KOPT-K1 (cell line): ENCODE results near the gene USP33.
"Not testable (repeated sequence)": the region's sequence is repeated elsewhere in the genome, so short reads cannot be mapped to it uniquely, and the experiment has no call there.

ENCODE experiments used
- H3K27ac ChIP-seq: fragments of 200-600 bp; sonication (generic); 2 replicates; pipeline ENCODE4 v1.5.1; 2016; ENCODE audit warnings: antibody characterized with exemption, mild to moderate bottlenecking, low read depth, low read length; ENCODE audit not compliant: poor library complexity, severe bottlenecking
- H3K36me3 ChIP-seq: fragments of 200-600 bp; sonication (generic); 2 replicates; pipeline ENCODE4 v1.5.1; 2017; ENCODE audit warnings: antibody characterized with exemption, mild to moderate bottlenecking, low read length, moderate library complexity; ENCODE audit not compliant: insufficient read depth
- H3K9me3 ChIP-seq: fragments of 200-600 bp; sonication (generic); 2 replicates; pipeline ENCODE4 v1.5.1; 2017; ENCODE audit warnings: antibody characterized with exemption, low read length, mild to moderate bottlenecking; ENCODE audit not compliant: insufficient read depth, poor library complexity, severe bottlenecking

USP33 gene

DNA sequence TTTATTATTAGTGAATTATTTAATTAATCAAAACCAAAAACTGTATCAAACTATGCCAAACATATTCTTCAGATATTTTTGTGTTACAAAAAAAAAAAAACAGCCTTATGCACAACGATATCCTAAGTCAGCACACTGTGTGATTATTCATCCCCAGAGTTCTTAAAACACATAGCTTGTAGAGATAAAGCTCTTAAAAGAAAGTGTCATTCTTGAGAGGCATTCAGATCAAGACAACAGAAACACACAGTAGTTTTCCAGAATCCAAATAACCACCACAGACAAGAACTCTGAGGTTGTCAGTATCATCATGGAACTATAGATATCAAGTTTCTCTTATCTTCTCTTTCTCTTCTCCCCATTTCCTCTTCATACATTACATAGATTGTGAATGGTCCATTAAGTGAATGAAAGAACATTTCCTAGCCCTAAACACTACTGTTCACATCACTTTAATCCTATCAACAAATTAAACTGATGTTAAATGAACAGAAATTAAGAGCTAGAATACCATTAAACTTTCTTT lies 90.7 kb downstream of the USP33 start:
- no peak overlapping the region for H3K27ac ChIP-seq
- no peaks in the 10 kb centered on the region for H3K9me3 ChIP-seq
- no peaks in the 10 kb centered on the region; the same call in 1 of the 2 replicates for H3K36me3 ChIP-seq

GRCh38 chr1:77664939-77665516 lies 94.6 kb downstream of the USP33 start:
- Histone ChIP-seq H3K36me3 (no peaks in the 10 kb centered on the region), H3K9me3 (no peaks in the 10 kb centered on the region), H3K27ac (no peak overlapping the region)

DNA sequence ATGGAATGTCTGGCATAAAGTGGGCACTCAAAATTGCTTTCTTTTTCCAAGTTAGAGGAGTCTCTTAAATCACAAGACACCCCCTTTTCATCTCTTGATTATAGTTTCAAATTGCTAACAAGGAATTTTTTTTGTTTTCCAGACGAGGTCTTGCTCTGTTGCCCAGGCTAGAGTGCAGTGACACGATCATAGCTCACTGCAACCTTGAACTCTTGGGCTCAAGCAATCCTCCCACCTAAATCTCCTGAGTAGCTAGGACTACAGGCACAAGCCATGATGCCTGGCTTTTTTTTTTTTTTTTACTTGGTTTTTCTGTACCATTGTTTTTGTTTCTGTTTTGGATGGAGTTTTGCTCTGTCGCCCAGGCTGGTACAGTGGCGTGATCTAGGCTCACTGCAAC lies 98.0 kb downstream of the USP33 start:
- H3K27ac ChIP-seq = no peak overlapping the region
- H3K9me3 ChIP-seq = no peaks in the 10 kb centered on the region
- H3K36me3 ChIP-seq = peaks cover 8% of the 10 kb centered on the region

- no peaks in the 10 kb centered on the region for H3K9me3 ChIP-seq
- H3K36me3 ChIP-seq = peaks cover 8% of the 10 kb centered on the region
- no peak overlapping the region for H3K27ac ChIP-seq
Observed at GRCh38 chr1:77659879-77660593, 99.6 kb downstream of the USP33 start.

DNA sequence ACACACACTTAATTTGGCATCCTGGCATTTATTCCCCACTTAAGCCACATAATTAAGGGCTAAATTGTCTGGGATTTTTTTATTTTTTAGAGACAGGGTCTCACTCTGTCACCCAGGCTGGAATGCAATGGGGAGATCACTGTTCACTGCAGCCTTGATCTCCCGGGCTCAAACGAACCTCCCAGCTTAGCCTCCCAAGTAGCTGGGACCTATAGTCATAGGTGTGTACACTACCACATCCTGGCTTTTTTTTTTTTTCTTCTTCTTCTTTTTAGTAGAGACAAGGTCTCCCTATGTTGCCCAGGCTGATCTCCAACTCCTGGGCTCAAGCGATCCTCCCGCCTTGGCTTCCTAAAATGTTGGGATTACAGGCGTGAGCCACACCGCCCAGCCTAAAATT lies 101.4 kb downstream of the USP33 start:
- H3K9me3 ChIP-seq = no peaks in the 10 kb centered on the region
- H3K27ac ChIP-seq = no peak overlapping the region
- H3K36me3 ChIP-seq = peaks cover 8% of the 10 kb centered on the region

GRCh38 chr1:77655431-77655974 lies 104.1 kb downstream of the USP33 start:
- no peak overlapping the region for H3K27ac ChIP-seq
- peaks cover 13% of the 10 kb centered on the region for H3K9me3 ChIP-seq
- peaks cover 20% of the 10 kb centered on the region for H3K36me3 ChIP-seq

GRCh38 chr1:77652970-77653516 lies 106.6 kb downstream of the USP33 start:
- Histone ChIP-seq H3K36me3 (peaks cover 26% of the 10 kb centered on the region), H3K9me3 (peaks cover 35% of the 10 kb centered on the region), H3K27ac (no peak overlapping the region)

DNA sequence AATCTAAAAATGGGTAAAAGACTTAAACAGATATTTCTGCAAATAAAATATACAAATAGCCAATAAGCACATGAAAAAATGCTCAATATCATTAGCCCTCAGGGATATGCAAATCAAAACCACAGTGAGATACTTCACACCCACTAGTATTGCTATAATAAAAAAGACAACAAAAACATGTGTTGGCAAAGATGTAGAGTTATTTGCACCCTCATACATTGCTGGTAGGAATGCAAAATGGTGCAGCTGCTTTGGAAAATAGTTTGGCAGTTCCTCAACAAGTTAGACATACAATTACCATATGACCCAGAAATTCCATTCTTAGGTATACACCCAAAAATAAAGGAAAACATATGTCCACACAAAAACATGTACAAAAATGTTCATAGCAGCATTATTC lies 107.4 kb downstream of the USP33 start:
- Histone ChIP-seq H3K9me3 (peaks cover 39% of the 10 kb centered on the region), H3K36me3 (peaks cover 24% of the 10 kb centered on the region), H3K27ac (no peak overlapping the region)

GRCh38 chr1:77649127-77649526 lies 110.5 kb downstream of the USP33 start:
- peaks cover 39% of the 10 kb centered on the region for H3K36me3 ChIP-seq
- peaks cover 39% of the 10 kb centered on the region for H3K9me3 ChIP-seq
- H3K27ac ChIP-seq = no peak overlapping the region

DNA sequence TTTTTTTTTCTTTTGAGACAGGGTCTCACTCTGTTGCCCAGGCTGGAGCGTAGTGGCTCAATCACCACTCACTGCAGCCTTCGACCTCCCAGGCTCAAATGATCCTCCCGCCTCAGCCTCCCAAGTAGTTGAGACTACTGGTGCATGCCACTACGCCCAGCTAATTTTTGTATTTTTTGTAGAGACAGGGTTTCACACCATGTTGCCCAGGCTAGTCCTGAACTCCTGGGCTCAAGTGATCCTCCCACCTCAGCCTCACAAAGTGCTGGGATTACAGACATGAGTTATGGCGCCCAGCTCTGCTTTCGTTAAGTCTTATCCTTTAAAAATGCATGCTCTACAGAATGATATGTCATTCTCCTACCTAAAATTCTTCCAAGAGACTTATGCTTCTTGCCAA lies 113.4 kb downstream of the USP33 start:
- H3K27ac ChIP-seq = not testable (repeated sequence)
- Histone ChIP-seq H3K9me3 (peaks cover 33% of the 10 kb centered on the region), H3K36me3 (peaks cover 40% of the 10 kb centered on the region)
